Renal pelvis (tissue), 4 donors: ENCODE measurements around the gene RXRB. TPM values are rescaled to one million over a fixed set of nuclear protein-coding genes. Genes with fewer than 3 reads are reported as not detected.

ENCODE experiments used
- DNase-seq: peaks from one replicate; pipeline ENCODE4 v3.0.0-alpha.2; 2013
- polyA plus RNA-seq, 3 donors: library from polyadenylated mRNA; unstranded; fragments of 120-200 nt; gene quantifications; one replicate each; pipeline ENCODE4 v1.2.1, GENCODE V29; 2013; ENCODE audit not compliant: insufficient read length in 3 of 3

RXRB gene
- polyA plus RNA-seq, 3 donors: 58.1 to 67.5 (median 61.9) TPM

DNA sequence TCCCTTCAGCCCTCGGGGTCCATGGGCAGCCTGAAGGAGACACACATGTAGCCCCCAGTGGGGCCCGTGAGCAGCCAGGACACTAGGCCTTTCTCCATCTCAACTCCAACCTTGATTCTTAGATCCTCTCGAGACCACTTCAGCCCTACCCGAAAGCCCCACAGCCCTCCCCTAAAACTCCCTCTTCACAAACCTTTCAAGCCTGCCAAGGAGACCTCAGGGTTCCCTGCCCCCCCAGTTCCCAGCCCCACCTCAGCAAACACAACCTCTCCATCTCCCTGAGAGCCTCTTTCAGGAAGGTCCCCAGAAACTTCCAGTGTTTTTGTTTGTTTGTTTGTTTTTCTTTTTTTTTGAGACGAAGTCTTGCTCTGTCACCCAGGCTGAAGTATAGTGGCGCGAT, 19.3 kb downstream of the RXRB start:
- no peak for DNase-seq

DNA sequence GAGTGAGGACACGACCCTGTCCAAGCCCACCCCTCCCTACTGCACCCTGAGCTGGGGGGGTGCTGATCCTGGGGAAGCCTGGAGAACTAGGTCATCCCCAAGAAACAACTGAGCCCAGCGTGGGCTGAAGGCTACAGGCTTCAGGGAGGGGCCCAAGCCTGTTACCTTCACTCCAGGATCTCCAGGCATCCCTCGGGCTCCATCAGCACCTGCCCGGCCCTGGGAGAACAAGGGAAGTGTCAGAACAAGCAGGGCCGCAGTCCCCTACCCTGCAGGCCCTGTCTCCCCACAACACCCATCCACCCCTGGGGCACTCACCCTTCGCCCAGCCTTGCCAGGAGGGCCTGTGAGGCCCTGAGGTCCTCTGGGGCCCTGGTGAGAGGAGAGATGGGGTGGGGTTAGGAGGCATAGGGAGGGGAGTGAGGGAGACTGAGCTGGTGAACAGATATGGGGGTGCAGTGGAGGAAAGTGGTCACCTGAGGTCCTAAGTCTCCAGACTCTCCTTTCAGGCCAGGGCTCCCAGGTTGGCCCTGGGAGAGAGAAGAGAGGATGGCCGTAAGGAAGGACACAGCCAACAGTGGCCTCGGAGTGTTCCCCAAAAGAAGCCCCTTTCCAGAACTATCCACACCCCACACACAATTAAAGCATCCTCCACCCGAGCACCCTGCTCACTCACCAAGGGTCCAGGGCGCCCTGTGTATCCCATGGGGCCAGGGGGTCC, 21.6 kb downstream of the RXRB start:
- no peak for DNase-seq

DNA sequence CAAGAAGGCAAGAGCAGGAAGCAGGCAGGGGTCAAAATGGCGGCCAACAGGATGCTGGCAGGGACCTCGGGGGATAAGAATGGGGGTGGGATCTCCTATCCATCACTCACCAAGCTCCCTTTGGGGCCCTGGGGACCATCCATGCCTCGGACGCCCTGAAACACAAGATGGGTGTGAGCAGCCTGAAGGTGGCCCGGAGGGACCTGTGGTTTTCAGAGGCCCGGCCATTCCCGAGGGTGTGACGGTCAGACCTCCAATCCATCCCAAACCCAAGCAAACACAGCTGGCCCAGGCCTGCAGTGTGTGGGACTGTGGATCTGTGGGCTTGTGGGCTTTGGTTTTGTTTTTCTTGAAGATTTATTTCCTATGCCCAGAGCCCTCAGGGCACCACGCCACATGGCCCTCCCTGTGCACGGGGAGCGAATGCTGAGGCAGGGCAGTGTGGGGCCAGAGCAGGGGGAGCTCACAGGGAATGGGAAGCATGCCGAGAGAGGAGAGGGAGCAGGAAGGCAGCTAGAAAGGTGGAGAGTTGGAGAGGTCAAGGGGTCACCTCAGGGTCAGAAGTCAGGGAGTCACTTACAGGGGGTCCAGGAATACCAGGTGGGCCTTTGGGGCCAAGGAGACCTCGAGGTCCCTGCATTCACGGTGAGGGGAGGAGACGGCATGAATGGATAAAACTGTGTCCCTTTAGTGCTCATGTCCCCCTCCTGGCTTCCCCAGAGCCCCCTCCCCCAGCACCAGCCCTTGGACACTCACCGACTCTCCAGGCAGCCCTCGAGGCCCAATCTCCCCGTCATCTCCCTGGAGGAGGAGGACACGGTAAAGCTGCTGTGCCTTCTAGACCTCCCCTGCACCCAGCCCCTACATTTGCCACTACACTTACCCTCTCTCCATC, 22.7 kb downstream of the RXRB start:
- DNase-seq: no peak

DNA sequence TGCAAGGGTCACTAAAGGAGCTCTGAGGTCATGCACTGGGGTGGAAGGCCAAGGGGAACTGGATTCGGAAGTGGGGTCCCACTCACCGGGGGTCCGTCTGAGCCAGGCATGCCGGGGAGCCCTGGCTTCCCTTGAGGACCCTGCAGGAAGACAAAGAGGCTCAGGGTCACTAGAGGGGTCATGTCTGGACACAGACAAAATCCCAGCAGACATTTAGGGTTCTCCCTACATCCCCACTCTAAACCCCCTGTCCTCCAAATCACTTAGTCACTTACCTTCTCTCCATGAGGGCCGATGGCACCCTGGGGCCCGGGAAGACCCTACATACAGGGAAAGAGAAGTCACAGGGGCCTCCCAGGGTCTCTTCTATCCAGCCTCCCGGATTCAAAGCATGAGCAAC, 23.6 kb downstream of the RXRB start:
- no peak for DNase-seq

DNA sequence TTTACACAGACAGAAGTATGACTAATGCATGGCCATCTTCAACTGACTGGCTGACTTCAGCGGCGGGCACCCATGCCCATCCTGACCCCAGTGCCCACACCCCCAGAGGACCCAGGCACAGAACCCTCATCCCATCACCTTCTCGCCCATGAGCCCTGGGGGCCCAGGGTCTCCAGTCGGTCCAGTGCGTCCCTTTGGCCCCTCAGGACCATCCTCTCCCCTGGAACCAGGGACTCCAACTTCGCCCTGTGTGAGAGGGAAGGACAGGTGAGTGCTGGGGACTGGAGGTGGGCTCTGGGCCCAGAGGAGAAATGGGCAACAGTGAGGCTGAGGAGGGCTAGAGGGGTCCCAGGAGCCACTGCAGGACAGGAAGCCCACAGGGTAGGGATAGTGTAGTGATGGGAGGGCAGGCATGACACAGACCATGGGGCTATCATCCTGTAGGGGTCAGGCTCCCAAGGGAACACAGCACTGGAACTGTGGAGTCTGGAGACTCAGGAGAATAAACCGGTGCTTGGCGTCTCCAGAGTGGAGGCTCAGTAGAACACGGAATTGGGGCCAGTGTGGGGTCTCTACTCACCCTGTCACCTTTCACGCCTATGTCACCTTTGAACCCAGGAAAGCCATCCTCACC, 24.9 kb downstream of the RXRB start:
- no peak for DNase-seq

DNA sequence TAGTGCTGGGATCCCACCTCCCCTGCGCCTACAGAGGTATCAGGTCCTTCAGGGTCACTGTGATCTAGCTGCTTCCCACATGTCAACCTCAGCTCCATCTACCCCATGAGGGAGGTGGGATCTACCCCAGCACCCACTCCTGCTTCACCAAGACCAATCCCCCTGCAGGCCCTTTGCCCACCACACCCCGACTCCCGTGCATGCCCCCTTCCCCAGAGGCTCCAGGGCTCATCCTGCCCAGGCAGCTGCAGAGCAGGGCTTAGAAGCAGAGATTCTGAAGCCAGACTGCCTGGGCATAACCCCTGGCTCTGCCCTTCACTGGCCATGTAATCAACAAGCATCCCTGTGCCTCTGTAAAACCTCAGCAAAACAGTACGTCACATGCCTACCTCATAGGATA, 25.7 kb downstream of the RXRB start:
- DNase-seq: no peak

DNA sequence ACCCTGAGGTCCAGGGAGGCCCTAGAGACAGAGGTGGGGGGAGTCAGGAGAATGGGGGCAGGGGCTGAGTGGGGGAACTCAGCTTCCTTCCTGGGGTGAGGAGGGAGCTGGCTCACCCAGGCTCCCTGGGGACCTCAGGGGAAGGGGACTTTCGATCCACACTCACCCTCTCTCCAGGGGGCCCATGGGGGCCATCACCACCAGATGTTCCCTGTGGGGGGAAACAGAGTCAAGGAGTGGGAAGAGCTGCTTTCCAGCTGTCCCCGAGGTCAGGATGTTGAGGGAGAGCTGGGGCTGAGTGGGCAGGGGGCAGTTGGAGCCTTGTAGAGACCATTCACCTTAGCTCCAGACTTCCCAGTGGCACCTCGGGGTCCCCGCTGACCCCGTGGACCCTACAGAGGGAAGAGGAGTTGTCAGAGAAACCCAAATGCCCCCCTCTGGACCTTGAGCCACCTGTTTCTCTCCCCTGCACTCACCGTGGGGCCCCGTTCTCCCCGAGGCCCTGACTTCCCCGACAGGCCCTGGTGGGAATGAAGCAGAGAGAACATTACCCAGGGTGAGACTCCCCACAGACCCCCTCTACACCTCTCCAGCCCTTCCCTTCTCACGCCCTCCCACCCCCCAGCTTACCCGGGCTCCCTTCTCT, 26.8 kb downstream of the RXRB start:
- DNase-seq: no peak

DNA sequence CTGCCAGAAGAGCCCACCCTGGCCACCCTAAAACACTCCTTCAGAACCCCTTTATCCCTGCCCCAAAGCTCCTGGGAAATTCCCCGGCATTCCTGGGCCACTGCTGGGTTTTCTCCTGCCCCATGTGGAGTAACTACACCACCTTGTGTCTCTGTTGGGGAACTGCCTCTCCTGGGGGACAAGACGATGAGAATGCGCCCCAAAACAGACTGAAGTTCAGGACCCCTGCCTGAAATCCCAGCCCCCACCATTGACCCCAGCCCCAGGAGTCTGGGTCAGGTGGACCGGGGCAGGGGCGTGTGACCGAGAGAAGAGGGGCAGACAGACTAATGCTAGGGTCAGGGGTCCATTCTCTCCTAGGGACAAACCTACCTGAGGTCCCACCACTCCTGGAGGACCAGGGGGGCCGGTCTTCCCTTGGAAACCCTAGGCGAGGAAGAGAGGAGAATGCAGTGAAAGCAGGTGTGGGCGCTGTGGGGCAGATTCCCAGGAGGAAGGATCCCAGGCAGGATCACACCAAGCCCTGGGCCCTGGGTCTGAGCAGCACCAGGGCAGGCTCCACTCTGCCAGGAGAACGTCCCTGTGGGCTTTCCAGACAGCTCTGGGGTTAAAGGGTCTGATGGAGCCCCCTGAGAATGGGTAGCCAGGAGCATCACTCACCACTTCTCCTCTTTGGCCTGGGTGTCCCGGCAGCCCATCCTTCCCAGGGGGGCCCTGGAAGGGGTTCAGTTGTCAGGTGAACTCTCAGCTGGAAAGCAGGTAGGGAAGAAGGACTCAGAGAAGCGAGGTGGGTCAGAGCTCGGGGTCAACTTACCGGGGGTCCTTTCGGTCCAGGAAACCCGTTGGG, 27.6 kb downstream of the RXRB start:
- no peak for DNase-seq

DNA sequence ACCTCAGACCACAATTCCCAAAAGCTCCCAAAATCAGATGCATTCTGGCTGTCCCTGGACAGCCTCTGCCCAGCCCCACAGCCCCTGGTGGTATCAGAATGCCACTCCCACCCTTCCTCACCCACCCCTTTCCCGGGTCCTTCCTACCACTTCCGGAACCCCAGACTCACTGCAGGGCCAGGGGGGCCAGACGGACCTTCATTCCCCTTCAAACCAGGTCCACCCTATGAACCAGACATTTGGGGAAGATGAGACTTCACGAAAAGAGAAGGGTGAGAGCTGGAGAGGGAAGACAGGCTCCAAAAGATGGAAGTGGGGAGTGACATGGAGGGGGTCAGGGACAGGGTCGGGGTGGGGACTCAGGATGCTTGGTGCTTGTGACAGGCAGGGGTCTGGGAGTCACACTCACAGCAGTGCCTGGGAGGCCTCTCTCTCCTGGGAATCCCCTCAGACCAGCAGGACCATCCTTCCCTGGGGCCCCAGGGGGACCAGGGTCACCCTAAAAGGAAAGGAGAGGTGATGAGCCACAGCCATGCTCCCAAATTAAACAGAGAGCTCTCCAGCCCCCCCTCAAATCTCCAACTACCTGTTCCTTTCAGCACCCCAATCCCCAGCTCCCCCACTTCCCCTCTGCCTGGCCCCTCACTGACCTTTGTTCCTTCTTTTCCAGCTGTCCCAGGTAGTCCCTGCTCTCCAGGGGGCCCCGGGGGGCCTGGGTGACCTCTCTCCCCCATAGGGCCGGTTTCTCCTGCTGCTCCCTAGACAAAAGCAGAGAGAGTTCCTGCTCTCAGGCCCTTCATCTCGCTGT, 28.4 kb downstream of the RXRB start:
- DNase-seq: no peak

DNA sequence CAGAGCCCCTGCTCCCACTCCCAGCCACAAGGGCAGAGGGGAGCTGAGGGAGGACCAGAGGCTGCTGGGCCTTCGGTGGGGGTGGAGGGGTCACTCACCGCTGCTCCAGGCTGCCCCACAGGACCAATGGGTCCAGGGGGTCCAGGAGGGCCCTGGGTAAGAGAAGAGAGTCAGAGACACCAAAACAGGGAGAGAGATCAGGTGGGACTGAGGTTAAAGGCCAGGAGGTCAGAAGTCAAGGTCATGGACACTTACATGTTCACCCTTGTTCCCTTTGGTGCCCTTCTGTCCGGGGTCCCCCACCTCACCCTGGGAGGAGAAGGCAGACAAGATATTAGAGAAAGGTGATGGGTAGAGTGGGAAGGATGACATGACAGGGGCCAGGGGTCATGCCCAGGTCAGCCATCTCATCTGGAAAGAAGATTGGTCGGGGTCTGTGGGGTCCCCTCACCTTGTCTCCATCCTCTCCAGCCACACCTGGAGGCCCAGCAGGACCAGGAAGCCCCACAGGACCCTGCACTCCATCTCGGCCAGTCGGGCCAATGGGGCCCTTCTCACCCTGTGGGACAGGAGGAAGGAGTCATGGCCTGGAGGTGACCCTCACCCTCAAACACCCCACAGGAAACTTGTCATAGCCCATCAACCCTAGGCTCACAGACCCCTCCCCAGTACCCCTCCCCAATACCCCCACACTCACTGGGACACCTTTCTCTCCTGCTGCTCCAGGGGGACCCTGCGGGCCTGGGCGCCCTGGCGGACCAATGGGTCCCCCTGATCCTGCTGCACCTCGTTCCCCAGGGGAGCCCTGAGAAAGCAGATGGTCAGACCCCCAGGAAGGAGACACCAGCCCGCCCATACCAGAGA, 29.2 kb downstream of the RXRB start:
- no peak for DNase-seq

DNA sequence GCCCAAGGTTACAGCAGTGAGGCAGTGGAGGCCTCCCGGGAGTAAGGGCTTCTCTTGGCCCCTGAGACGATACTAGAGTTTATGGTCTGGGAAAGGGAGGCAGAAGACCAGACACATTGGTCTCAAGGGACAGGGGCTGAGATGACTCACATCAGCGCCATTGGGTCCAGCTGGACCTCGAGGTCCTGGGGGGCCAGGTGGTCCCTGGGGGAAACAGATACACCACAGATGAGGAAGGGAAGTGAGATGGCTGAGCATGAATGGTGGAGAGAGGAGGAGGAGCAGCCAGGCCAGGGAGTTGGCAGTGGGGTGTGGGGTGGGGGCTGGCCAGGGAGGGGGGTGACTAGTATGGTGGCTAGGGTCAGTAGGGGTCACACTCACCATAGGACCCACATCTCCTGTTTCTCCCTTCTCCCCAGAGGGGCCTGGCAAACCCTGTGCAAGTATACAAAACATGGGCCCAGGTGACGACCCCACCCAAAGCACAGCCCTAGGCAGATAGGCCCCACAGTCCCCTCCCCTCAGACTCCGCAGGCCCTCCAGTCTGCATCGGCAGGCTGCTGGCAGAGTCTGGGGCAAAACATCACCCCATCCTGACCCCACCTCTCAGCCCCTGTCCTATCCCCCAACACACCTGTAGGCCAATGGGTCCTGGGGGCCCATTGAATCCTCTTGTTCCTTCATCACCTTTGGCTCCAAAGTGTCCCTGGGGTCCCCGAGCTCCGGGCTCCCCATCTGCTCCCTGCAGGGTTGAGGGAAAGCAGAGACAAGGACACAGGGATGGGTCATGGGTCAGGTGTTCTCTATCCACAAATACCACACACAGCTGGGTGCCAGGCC, 30.1 kb downstream of the RXRB start:
- no peak for DNase-seq

DNA sequence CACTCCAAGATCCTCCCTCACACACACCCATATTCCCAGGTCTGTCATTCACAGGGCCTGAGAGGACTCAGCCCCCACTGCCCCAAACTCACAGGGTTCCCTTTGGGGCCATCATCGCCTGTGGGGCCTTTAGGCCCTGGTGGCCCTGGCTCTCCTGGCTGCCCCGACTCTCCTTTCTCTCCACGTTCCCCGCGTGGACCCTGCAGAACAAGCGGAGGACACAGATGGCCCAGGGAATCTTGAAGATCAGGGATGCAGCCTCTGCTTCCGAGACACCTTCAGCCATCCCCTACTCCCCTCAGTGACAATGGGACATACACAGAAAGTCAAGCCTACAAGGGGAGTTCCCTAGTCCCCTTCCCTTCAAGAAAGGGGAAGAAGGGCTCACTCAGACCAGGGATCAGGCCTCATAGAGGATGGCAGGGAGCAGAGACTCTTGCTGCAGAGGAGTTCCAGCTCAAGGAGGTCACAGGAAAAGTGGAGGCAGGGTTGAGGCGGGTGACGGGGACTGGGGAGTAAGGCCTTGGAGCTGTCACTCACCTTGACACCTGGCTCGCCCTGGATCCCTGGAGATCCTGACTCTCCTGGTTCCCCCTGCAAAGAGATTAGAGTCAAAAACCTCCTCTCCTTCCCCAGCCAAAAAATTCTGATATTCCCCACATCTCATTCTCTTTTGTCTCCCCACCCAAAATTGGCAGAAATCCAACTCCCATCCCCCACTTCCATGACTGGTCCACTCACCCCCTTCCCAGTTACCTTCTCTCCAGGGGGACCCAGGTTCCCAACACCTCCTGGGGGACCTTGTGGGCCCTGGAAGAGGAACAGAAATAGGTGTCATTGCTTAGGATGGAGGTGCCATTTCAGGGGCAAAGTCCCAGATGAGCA, 30.9 kb downstream of the RXRB start:
- no peak for DNase-seq

DNA sequence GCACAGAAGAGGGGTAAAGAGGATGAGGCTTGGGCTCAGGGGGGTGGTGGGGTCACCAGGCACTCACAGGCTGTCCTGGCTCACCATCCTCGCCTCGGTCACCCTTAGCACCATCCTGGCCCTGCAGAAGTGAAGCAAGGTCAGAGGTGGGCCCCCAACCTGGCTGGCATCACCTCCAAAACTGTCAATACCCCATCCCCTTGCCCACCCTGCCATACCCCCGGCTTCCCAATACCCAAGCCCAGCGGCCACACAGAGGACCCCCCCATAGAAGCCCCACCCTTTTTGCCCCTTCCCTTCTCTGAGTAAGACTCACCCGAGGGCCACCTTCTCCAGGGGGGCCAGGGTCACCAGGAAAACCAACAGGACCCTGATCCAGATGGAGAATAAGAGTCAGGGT, 31.8 kb downstream of the RXRB start:
- DNase-seq: no peak

DNA sequence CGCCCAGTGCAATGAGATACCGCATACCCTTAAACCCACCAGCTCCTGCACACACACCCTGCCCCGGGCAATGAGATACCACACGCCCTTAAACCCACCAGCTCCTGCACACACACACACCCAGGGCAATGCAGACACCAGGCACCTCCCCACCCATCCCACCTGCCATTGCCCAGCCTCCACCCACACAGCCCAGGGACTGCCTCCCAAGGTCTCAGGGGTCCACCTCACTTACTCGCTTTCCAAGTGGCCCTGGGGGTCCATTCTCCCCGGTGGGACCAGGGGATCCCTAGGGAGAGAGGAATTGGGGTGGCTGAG, 32.2 kb downstream of the RXRB start:
- DNase-seq: no peak

DNA sequence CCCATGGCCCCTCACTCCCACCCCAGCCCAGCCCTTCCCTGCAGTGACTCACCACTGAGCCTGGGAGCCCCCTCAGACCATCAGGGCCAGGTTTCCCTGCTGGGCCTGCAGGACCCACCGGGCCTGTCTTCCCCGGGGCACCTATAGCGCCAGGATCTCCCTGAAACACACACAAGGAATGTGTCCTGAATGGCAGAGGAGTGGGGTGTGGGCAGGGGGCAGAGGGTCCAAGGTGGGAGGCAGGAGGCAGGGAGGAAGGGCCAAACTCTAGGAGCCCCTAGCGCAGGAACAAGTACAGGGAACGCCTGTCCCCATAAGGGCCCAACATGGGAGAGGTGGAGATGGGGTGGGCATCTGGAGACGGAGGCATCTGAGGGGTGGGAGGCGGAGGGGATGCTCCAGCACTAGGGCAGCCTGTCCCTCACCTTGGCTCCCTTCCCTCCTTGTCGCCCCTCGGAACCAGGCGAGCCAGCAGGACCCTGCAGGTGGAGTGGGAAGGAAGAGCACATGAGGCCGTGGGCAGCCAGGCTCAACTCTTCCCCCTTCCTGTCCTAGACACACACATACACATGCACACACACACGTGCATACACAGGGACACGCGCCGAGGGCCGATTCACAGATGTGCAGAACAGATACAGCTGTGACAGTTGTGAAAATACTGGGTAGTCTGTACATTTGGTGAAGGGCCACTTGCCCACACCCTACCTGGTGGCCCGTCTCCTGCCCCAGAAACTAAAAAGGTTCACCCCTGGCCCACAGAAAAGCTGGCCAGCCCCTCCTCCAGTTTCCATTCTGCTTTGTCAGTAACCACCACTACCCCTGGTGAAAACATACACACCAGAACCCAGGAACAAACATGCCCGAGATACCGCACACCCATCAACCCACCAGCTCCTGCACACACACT, 32.8 kb downstream of the RXRB start:
- DNase-seq: no peak

DNA sequence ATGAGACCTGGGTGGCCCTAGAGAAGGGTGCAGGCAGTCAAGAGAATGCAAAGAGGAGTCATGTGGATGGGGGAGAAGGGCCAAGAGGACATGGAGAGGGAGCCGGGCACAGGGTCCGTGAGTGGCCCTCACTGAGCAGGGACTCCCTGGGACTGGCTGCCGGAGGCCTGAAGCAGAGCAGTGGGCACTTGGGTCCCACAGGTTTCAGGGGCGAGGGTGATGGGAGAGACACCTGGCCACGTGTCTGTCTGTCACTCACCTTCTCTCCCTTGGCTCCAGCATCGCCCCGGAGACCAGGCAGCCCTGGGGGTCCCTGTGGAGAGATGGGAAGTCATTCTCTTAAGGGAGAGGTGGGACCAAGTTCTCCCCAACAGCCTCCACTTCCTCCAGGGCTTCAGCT, 33.7 kb downstream of the RXRB start:
- DNase-seq: no peak

DNA sequence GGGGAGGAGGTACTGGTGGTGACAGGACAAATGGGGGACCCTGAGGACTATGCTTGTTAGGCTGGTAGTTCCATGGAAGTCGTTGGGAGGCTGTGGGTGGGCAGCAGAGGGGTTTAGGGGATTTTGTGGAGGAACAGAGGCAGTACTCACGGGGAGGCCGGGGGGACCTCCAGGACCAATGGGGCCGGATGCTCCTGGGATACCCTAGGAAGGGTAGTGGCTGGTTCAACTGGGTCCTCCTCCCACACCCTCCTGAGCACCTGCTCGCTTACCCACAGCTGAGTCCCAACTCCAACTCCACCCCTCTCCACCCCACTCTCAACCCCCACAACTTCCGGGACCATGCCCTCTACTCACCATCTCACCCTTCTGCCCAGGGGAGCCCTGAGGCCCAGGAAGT, 34.1 kb downstream of the RXRB start:
- DNase-seq: no peak
